PC-3 (cell line): ENCODE results near the gene SKOR1.

Experiments used
- EZH2 ChIP-seq: fragments of 300-600 bp; sonication (generic); IDR thresholded peaks from one replicate; pipeline ENCODE4 v1.6.1; 2017; ENCODE audit warnings: antibody characterized with exemption, mild to moderate bottlenecking, low read length; ENCODE audit not compliant: unreplicated experiment
- EZH2phosphoT487 ChIP-seq: fragments of 300-600 bp; sonication (generic); IDR thresholded peaks from 2 replicates; pipeline ENCODE4 v1.6.1; 2018; ENCODE audit warnings: mild to moderate bottlenecking, antibody characterized with exemption, low read length, borderline replicate concordance
- TF ChIP-seq, protein P1 (sequence below): fragments of 300-600 bp; sonication (generic); conservative IDR thresholded peaks from 2 replicates; pipeline ENCODE4 v1.5.1; 2017; ENCODE audit warnings: antibody characterized with exemption, low read depth, mild to moderate bottlenecking, low read length

DNA sequence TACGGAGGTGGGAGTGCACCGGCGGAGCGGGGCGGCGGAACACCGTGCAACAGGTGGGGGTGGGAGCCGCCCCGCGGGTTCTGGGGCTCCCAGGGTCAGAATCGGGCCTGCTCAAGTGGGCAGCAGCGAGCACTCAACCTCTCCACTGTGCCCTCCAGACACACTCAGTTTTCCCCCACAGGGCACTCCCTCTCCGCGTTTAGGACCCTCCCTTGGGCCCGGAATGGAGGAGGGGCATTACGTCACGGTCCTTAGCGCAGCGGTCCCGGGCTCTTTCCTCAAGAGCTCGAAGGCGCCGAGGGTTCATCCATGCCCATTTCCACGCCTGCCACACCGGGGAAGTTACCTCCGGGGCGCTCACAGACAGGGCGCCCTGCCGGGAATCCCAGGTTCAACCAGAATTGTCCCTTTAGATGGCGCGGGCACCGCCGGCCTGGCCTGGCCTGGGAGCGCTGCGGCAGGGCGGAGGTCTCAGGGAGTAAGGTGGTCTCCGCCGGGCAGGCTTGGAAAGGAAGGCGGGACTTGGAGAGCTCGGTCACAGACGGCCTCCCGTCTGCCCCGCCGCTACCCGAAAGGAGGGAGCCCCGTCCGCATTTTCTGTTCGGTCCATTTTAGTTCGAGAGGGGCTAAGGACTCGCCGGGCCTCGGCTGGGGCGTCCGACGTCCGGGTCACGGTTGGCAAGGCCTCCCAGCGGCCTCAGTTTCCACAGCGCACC lies 9.4 kb downstream of the SKOR1 start:
- TF ChIP-seq, protein P1, sequence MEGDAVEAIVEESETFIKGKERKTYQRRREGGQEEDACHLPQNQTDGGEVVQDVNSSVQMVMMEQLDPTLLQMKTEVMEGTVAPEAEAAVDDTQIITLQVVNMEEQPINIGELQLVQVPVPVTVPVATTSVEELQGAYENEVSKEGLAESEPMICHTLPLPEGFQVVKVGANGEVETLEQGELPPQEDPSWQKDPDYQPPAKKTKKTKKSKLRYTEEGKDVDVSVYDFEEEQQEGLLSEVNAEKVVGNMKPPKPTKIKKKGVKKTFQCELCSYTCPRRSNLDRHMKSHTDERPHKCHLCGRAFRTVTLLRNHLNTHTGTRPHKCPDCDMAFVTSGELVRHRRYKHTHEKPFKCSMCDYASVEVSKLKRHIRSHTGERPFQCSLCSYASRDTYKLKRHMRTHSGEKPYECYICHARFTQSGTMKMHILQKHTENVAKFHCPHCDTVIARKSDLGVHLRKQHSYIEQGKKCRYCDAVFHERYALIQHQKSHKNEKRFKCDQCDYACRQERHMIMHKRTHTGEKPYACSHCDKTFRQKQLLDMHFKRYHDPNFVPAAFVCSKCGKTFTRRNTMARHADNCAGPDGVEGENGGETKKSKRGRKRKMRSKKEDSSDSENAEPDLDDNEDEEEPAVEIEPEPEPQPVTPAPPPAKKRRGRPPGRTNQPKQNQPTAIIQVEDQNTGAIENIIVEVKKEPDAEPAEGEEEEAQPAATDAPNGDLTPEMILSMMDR, result no peak
- no peak for TF ChIP-seq EZH2
- TF ChIP-seq EZH2phosphoT487, result no peak
